ENCODE data around the gene PAPPA.

PAPPA gene

DNA sequence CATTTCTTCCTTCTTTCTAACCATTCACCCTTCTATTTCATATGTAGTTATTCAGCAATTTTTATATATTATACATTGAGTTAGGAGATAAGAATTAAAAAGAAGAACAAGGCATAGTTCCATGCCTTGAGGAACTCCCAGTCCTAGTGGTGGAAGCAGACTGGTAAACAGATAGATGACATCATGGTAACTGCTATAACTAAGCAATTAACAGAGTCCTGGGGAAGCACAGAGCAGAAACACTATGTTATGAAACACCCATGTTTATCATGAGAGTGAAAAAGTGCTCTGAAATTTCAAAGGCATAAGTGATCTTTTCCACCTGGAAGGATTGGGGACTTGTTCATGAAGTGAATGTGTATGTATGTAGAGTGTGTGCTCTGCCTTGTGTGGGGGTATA is 14.6 kb downstream of the PAPPA start:
- CTCF ChIA-PET = interaction anchor here (0.6 to 1.0 kb wide), 2 partner anchors 15 to 324 kb away, joined by 3 read pairs; partner anchors contain the start of gene PAPPA
- Histone ChIP-seq H3K36me3 (ENCODE audit: control insufficient read depth in 4 of 4, insufficient read depth in 4 of 4, low read length in 3 of 4) (no peaks in the 10 kb centered on the region), H3K27ac (ENCODE audit: insufficient read depth in 1 of 2, low read depth in 1 of 2, low read length in 2 of 2, poor library complexity in 1 of 2, severe bottlenecking in 2 of 2) (no peak overlapping the region), H3K4me1 (ENCODE audit: control extremely low read depth in 1 of 4, control insufficient read depth in 4 of 4, insufficient read depth in 4 of 4, low read length in 3 of 4) (no peaks in the 10 kb centered on the region), H3K27me3 (replicated peaks in 2 of 5; ENCODE audit: control insufficient read depth in 4 of 5, insufficient read depth in 5 of 5, low read length in 4 of 5) (peaks cover 0 to 7% (median 0%) of the 10 kb centered on the region in 5 experiments), H3K9me3 (ENCODE audit: control extremely low read depth in 1 of 5, control insufficient read depth in 4 of 5, insufficient read depth in 2 of 5, low read depth in 1 of 5, low read length in 4 of 5) (no peaks in the 10 kb centered on the region), H3K4me3 (ENCODE audit: control insufficient read depth in 1 of 7, extremely low read depth in 1 of 7, insufficient read depth in 4 of 7, low read depth in 2 of 7, low read length in 6 of 7) (no peak overlapping the region)
- DNase-seq = no peak
- POLR2A ChIA-PET = no interaction called here

DNA sequence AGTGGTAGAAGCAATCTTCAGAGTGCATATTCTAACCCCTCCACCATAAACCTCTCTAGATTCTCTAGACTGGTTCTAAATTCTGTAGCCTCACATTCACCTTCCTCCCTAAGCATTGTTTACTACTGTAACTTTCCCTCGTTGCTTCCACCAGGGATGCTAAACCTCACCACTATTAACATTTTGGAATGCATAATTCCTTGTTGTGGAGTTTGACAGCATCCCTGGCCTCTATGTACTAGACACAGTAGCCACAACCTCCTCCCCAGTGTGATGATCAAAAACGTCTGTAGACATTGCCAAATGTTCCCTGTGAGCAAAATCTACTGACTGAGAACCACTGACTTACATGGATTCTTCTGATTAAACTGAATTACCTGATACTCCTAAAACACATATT is 18.6 kb downstream of the PAPPA start:
- Histone ChIP-seq H3K9me3 (ENCODE audit: control extremely low read depth in 1 of 5, control insufficient read depth in 4 of 5, insufficient read depth in 2 of 5, low read depth in 1 of 5, low read length in 4 of 5) (no peaks in the 10 kb centered on the region), H3K4me1 (ENCODE audit: control extremely low read depth in 1 of 4, control insufficient read depth in 4 of 4, insufficient read depth in 4 of 4, low read length in 3 of 4) (no peaks in the 10 kb centered on the region), H3K27ac (ENCODE audit: insufficient read depth in 1 of 2, low read depth in 1 of 2, low read length in 2 of 2, poor library complexity in 1 of 2, severe bottlenecking in 2 of 2) (no peak overlapping the region), H3K4me3 (ENCODE audit: control insufficient read depth in 1 of 7, extremely low read depth in 1 of 7, insufficient read depth in 4 of 7, low read depth in 2 of 7, low read length in 6 of 7) (no peak overlapping the region), H3K36me3 (ENCODE audit: control insufficient read depth in 4 of 4, insufficient read depth in 4 of 4, low read length in 3 of 4) (no peaks in the 10 kb centered on the region), H3K27me3 (replicated peaks in 2 of 5; ENCODE audit: control insufficient read depth in 4 of 5, insufficient read depth in 5 of 5, low read length in 4 of 5) (peaks cover 0 to 5% (median 0%) of the 10 kb centered on the region in 5 experiments)
- 81% methylated on average over 2 of the region's 2 CpGs for WGBS (ENCODE audit: insufficient coverage)
- DNase-seq = no peak
- POLR2A ChIA-PET = no interaction called here
- CTCF ChIA-PET = interaction anchor here (1.3 kb wide), 1 partner anchor 11 kb away, joined by 3 read pairs; no protein-coding TSS in a partner anchor

GRCh38 chr9:116174347-116174746 is 20.8 kb downstream of the PAPPA start:
- Histone ChIP-seq H3K9me3 (ENCODE audit: control extremely low read depth in 1 of 5, control insufficient read depth in 4 of 5, insufficient read depth in 2 of 5, low read depth in 1 of 5, low read length in 4 of 5) (no peaks in the 10 kb centered on the region), H3K27me3 (replicated peaks in 2 of 5; ENCODE audit: control insufficient read depth in 4 of 5, insufficient read depth in 5 of 5, low read length in 4 of 5) (peaks cover 0 to 8% (median 0%) of the 10 kb centered on the region in 5 experiments), H3K36me3 (ENCODE audit: control insufficient read depth in 4 of 4, insufficient read depth in 4 of 4, low read length in 3 of 4) (no peaks in the 10 kb centered on the region), H3K4me1 (ENCODE audit: control extremely low read depth in 1 of 4, control insufficient read depth in 4 of 4, insufficient read depth in 4 of 4, low read length in 3 of 4) (no peaks in the 10 kb centered on the region), H3K4me3 (ENCODE audit: control insufficient read depth in 1 of 7, extremely low read depth in 1 of 7, insufficient read depth in 4 of 7, low read depth in 2 of 7, low read length in 6 of 7) (no peak overlapping the region), H3K27ac (ENCODE audit: insufficient read depth in 1 of 2, low read depth in 1 of 2, low read length in 2 of 2, poor library complexity in 1 of 2, severe bottlenecking in 2 of 2) (no peak overlapping the region)
- ChIA-PET CTCF (no interaction called here), POLR2A (no interaction called here)
- WGBS (ENCODE audit: insufficient coverage) = no CpG with 5 or more reads among the region's 1 CpG
- no peak for DNase-seq

DNA sequence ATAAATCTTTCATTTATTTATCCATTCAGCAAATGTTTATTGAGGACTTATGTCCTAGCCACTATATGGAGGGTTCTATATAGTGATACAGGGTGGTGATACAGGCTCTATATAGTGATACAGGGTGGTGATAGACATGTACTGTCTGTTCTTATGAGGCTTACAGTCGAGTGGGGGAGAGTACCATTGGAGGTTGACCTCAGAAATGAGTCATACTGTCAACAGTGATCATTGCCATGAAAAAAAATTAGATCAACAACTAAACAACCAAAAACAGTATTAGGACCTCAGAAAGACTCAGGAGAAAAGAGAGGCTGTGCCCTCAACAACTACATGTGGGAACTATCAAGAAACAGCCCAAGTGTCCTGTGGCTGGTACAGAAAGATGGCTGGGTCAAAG is 22.0 kb downstream of the PAPPA start:
- Histone ChIP-seq H3K4me3 (ENCODE audit: control insufficient read depth in 1 of 7, extremely low read depth in 1 of 7, insufficient read depth in 4 of 7, low read depth in 2 of 7, low read length in 6 of 7) (no peak overlapping the region), H3K36me3 (ENCODE audit: control insufficient read depth in 4 of 4, insufficient read depth in 4 of 4, low read length in 3 of 4) (no peaks in the 10 kb centered on the region), H3K9me3 (ENCODE audit: control extremely low read depth in 1 of 5, control insufficient read depth in 4 of 5, insufficient read depth in 2 of 5, low read depth in 1 of 5, low read length in 4 of 5) (no peaks in the 10 kb centered on the region), H3K27ac (ENCODE audit: insufficient read depth in 1 of 2, low read depth in 1 of 2, low read length in 2 of 2, poor library complexity in 1 of 2, severe bottlenecking in 2 of 2) (no peak overlapping the region), H3K27me3 (replicated peaks in 2 of 5; ENCODE audit: control insufficient read depth in 4 of 5, insufficient read depth in 5 of 5, low read length in 4 of 5) (peaks cover 0 to 11% (median 3%) of the 10 kb centered on the region in 5 experiments), H3K4me1 (ENCODE audit: control extremely low read depth in 1 of 4, control insufficient read depth in 4 of 4, insufficient read depth in 4 of 4, low read length in 3 of 4) (no peaks in the 10 kb centered on the region)
- CTCF ChIA-PET = no interaction called here
- POLR2A ChIA-PET = no interaction called here
- DNase-seq = no peak
- no CpG with 5 or more reads among the region's 1 CpG for WGBS (ENCODE audit: insufficient coverage)

DNA sequence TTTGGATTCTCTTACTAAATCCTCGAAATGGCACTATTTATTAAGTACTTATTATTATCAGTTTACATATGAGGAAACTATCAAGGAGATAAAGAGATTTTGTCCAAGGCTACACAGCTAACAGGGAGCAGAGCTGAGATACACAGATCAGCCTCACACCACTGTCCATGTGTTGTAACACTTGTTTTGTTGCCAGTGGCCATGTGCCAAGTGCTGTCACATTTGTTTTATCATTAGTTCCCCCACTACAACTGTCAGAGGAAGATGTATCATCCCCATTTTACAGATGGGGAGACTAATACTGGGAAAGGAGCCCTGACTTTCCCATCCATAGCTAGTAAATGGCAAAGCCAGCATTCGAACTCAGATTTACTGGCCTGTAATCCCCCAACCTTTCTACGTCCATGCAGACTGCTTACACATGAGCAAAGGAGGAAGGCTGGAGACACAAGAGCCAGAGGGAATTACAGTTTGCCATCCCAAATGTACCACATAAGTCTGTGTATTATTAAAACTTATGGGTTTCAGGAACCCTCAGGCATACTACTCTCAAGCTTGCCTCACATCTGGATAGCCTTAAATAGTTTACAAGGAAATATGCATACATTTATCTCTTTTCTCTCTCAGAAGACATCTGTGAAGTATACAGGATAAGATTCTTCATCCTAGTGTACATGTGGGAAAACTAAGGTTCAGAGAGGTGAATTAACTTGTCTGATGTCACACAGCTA is 25.1 kb downstream of the PAPPA start:
- WGBS (ENCODE audit: insufficient coverage) = 90% methylated on average over 2 of the region's 3 CpGs
- H3K4me3 ChIP-seq (ENCODE audit: control insufficient read depth in 1 of 7, extremely low read depth in 1 of 7, insufficient read depth in 4 of 7, low read depth in 2 of 7, low read length in 6 of 7) = no peak overlapping the region
- ChIA-PET CTCF (no interaction called here), POLR2A (no interaction called here)
- H3K36me3 ChIP-seq (ENCODE audit: control insufficient read depth in 4 of 4, insufficient read depth in 4 of 4, low read length in 3 of 4) = no peaks in the 10 kb centered on the region
- DNase-seq = no peak
- no peaks in the 10 kb centered on the region for H3K9me3 ChIP-seq (ENCODE audit: control extremely low read depth in 1 of 5, control insufficient read depth in 4 of 5, insufficient read depth in 2 of 5, low read depth in 1 of 5, low read length in 4 of 5)
- peaks cover 0 to 9% (median 4%) of the 10 kb centered on the region in 5 experiments for H3K27me3 ChIP-seq (replicated peaks in 2 of 5; ENCODE audit: control insufficient read depth in 4 of 5, insufficient read depth in 5 of 5, low read length in 4 of 5)
- no peak overlapping the region for H3K27ac ChIP-seq (ENCODE audit: insufficient read depth in 1 of 2, low read depth in 1 of 2, low read length in 2 of 2, poor library complexity in 1 of 2, severe bottlenecking in 2 of 2)
- no peaks in the 10 kb centered on the region for H3K4me1 ChIP-seq (ENCODE audit: control extremely low read depth in 1 of 4, control insufficient read depth in 4 of 4, insufficient read depth in 4 of 4, low read length in 3 of 4)

- WGBS (ENCODE audit: insufficient coverage) = 92% methylated on average over 4 of the region's 4 CpGs
- Histone ChIP-seq H3K4me1 (ENCODE audit: control extremely low read depth in 1 of 4, control insufficient read depth in 4 of 4, insufficient read depth in 4 of 4, low read length in 3 of 4) (no peaks in the 10 kb centered on the region), H3K27me3 (replicated peaks in 2 of 5; ENCODE audit: control insufficient read depth in 4 of 5, insufficient read depth in 5 of 5, low read length in 4 of 5) (peaks cover 0 to 9% (median 4%) of the 10 kb centered on the region in 5 experiments), H3K4me3 (ENCODE audit: control insufficient read depth in 1 of 7, extremely low read depth in 1 of 7, insufficient read depth in 4 of 7, low read depth in 2 of 7, low read length in 6 of 7) (no peak overlapping the region), H3K9me3 (ENCODE audit: control extremely low read depth in 1 of 5, control insufficient read depth in 4 of 5, insufficient read depth in 2 of 5, low read depth in 1 of 5, low read length in 4 of 5) (no peaks in the 10 kb centered on the region), H3K36me3 (ENCODE audit: control insufficient read depth in 4 of 4, insufficient read depth in 4 of 4, low read length in 3 of 4) (no peaks in the 10 kb centered on the region), H3K27ac (ENCODE audit: insufficient read depth in 1 of 2, low read depth in 1 of 2, low read length in 2 of 2, poor library complexity in 1 of 2, severe bottlenecking in 2 of 2) (no peak overlapping the region)
- ChIA-PET POLR2A (no interaction called here), CTCF (no interaction called here)
- DNase-seq = no peak
Observed at GRCh38 chr9:116179568-116179967, 26.0 kb downstream of the PAPPA start.

GRCh38 chr9:116181853-116182610 is 28.4 kb downstream of the PAPPA start:
- no CpG with 5 or more reads among the region's 3 CpGs for WGBS (ENCODE audit: insufficient coverage)
- H3K27ac ChIP-seq (ENCODE audit: insufficient read depth in 1 of 2, low read depth in 1 of 2, low read length in 2 of 2, poor library complexity in 1 of 2, severe bottlenecking in 2 of 2) = no peak overlapping the region
- ChIA-PET POLR2A (no interaction called here), CTCF (no interaction called here)
- H3K4me1 ChIP-seq (ENCODE audit: control extremely low read depth in 1 of 4, control insufficient read depth in 4 of 4, insufficient read depth in 4 of 4, low read length in 3 of 4) = no peaks in the 10 kb centered on the region
- H3K9me3 ChIP-seq (ENCODE audit: control extremely low read depth in 1 of 5, control insufficient read depth in 4 of 5, insufficient read depth in 2 of 5, low read depth in 1 of 5, low read length in 4 of 5) = no peaks in the 10 kb centered on the region
- peaks cover 0 to 9% (median 4%) of the 10 kb centered on the region in 5 experiments for H3K27me3 ChIP-seq (replicated peaks in 2 of 5; ENCODE audit: control insufficient read depth in 4 of 5, insufficient read depth in 5 of 5, low read length in 4 of 5)
- H3K36me3 ChIP-seq (ENCODE audit: control insufficient read depth in 4 of 4, insufficient read depth in 4 of 4, low read length in 3 of 4) = no peaks in the 10 kb centered on the region
- DNase-seq = no peak
- no peak overlapping the region for H3K4me3 ChIP-seq (ENCODE audit: control insufficient read depth in 1 of 7, extremely low read depth in 1 of 7, insufficient read depth in 4 of 7, low read depth in 2 of 7, low read length in 6 of 7)
